ENCODE results near the gene KPNA5.
"Not testable (repeated sequence)": the region's sequence is repeated elsewhere in the genome, so short reads cannot be mapped to it uniquely, and the experiment has no call there.

Gene KPNA5

GRCh38 chr6:116705917-116706316 lies 24.9 kb downstream of the KPNA5 start:
- no peak for DNase-seq

DNA sequence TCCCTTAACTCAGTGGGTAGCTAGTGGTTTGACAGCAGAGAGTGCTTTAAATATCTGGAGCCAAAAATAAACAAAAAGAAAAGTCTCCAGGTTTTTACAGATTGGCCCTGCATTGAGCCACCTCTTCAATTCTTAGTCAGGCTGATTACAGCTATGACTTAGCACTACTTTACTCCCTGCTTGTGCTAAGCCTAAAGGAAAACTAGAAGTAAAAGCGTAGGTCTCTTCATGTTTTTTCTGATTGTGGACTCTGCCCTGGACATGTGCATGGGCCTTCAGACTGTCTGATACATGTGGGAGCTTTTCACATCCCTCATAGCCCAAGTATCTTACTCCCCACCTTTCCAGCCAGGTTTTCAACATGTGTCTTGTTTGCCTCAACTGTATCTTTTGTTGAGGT lies 33.3 kb downstream of the KPNA5 start:
- DNase-seq: no peak

DNA sequence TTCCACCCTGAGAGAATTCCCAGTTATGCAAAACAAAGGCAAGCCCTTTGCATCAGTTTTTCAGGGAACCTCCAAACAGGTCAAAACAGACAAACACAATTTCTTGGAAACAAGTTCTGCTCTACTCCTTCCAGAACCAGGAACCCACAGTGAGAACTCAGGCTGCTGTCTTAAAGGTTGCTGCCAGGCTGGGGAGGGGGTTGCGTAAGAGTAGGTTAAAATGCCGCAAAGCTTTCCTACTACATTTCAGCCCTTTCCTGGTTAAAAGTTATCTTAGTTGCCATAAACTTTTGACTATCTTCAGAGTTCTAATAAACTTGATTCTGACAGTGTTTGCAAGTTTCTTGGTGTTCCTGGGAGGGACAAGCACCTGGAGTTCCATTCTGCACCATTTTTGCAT lies 33.8 kb downstream of the KPNA5 start:
- no peak for DNase-seq

DNA sequence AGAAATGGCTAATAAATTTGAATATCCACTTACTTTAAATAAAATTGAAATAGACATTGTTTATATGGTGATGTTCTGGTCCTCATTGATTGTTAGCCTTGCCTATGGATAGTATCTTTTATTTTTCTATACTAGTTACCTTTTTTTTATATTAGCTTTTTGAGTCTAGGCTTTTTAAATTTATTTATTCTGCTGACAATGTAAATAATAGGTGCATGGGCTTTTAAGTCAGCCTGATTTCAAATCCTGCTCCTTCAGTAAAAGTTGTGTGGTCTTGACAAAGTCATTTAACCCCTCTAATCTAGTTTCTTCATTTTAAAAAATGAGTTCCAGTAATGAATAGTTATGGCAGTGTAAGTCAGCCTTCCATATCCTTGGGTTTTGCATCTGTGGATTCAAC lies 45.9 kb downstream of the KPNA5 start:
- DNase-seq: no peak

DNA sequence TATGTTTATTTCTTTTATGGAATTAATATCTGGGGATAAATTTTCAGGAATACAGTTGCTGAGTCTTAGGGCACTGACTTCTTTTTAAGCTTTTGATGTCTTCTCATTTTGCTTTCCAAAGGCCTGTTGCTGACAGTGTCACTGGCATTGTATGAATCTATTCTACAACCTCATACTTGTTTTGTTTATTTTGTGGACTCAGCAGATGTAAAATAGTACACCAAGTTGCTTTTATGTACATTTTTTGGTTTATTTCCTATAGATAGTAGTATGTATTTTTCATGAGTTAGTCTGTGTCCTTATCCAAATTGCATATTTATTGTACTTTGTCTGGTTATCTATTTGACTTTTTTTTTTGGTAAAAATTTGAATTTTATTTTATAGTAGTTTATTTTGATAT lies 49.5 kb downstream of the KPNA5 start:
- no peak for DNase-seq

DNA sequence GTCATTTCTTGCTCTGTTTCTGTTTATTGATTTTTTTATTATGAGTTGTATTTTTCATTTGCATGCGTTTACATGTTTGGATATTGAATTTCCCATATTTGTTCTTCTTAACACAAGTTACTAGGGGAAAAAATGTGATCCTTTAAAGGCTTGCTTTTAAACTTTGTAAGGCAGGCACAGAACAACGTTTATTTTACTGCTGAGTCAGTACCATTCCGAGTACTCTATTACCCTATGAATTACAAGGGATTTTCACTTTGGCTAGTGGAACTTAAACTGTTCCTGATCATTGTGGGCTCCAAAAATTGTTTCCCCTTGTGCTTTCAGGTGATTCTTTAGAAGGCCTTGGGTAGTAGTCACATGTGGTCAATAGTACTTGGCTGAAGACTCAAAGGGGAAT lies 56.0 kb downstream of the KPNA5 start:
- no peak for DNase-seq

GRCh38 chr6:116740486-116740885 lies 59.5 kb downstream of the KPNA5 start:
- DNase-seq: not testable (repeated sequence)

DNA sequence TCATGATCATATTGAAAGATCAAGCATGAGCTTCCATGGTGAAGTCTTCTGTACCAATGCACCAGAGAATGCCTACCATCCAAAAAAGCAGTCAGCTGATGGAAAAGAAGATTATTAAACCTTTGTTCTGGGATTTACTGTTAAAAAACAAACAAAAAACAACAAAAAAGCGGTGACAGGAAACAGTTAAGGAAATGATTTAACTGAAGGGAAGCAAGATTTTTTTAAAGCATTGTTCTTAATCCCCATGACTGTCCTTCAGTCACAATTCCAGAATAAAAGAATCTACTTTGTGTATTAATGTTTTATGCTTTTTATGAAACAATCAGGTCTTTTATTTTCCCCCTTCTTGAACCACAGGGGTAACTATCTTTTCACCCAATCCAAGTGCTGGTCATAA lies 60.6 kb downstream of the KPNA5 start:
- DNase-seq: no peak

GRCh38 chr6:116745176-116745575 lies 64.2 kb downstream of the KPNA5 start:
- no peak for DNase-seq

DNA sequence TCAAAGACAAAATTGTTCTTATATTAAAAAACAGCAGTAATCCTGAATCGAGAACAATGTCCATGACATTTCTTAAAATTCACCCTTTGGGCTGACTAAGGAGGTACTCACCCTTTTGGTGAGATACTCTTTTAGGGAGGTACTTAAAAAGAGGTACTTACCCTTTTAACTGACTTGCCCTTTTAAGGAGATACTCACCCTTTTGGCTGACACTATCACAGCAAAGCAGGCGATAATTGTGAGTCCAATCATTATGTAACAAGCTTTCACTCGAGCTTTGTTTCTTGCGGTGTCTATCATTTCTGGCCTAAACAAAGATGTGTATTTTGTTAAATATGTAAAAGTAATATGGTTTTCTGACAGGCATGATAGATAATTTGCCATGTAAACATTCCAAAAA lies 80.8 kb downstream of the KPNA5 start:
- DNase-seq: no peak

DNA sequence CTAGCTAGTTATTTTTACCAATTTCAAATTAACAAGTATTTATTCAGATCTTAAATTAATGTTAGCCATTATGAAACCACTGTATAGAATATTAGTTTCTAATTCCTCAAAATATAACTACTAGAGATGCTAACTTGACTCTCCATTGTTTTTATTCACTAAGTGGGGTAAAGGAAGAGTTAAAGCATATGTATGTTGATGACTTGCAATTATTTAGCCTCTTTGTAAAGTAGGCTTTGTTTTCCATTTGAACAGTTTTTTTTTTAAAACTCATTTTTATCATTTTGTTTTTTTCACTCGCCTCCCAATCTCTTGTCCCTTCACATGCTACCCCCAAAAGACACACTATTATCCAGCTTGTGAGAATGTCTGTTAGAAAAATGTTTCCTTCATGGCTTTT lies 81.2 kb downstream of the KPNA5 start:
- no peak for DNase-seq

DNA sequence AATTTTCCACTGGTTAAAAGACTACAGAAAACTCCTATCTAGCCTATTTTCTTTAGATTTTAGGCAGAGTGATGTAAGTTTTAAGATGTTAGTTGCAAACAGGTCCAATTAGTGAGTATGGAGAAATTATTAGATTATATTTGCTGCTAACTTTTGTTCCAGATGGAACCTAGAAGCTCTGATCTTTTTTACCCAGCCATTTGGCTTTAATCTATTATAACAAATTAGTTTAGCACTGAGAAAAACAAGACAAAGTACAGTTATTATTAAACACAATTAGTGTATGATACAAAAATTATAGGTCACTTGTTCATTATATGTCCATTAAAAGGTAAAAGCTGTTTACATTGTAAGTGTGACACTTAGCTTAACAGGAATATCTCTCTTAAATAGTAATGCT lies 82.0 kb downstream of the KPNA5 start:
- no peak for DNase-seq

- no peak for DNase-seq
These were observed 83.1 kb downstream of the KPNA5 start for GRCh38 chr6:116763906-116764628.

DNA sequence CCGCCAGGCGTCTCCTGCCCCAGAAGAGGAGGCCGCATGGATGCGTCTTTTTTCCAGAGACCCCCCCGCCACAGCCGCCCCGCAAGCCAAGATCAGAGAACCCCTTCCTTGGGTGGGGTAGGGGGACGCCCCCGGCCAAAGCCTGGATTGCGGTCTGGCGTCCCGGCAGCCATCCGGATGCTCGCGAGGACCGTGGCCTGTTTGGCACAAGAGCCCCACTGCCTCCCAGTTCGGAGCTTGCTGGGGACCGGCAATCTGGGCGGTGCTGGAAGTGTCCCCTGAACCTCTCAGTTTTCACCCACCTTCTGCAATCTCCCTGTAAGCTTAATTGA lies 83.6 kb downstream of the KPNA5 start:
- no peak for DNase-seq

GRCh38 chr6:116764961-116765841 lies 84.2 kb downstream of the KPNA5 start, which contains the start of gene FAM162B:
TSS of gene FAM162B (minus strand) at chr6:116765719. CDS start at chr6:116765576, 143 bp downstream.
- no peak for DNase-seq

DNA sequence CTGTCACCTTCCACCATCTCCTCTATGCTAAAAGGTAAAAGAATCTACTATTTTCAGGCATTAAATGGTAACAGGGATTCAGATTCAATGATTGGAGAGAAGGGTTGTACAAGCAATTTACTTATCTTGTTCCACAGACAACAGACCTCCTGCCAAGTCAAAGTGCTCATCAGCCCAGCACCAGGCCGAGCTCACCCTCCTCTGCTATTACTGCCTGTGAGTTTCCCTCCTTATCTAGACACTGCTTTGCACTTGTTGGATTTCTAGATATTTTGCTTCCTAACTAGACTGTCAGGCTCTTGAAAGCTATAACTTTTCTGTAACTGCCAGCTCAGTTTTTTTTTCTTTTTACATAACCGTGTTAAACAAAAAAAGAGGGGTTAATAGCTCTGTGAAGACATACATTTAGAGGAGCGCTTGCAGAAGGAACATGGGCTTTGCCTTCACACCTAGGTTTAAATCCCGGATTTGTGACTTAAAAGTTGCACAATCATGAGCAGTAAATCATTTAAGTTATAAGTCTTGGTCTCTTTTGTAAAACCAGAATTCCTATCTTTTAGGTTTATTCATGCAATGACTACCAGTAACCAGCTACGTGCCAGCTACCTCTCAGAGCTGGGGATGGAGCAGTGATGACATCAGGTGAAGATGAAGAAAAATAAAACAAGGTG lies 85.6 kb downstream of the KPNA5 start:
- no peak for DNase-seq

DNA sequence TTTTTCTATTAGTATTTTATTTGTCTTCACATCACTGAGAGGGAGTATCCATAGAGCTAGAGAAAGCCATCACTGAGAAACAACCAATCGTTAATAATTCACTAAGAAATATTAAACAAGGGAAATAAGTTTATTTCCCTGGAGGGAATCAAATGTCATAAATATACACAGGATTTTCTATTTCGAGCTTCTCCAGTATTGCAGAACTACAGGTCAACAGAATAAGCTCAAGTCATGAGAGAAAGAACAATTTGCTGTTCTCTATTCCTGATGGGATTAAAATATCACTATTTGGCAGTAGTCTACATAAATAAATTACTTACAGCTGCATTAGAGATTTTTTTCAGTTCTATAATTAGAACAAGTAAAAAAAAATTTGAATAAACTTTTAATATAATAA lies 86.7 kb downstream of the KPNA5 start:
- no peak for DNase-seq

DNA sequence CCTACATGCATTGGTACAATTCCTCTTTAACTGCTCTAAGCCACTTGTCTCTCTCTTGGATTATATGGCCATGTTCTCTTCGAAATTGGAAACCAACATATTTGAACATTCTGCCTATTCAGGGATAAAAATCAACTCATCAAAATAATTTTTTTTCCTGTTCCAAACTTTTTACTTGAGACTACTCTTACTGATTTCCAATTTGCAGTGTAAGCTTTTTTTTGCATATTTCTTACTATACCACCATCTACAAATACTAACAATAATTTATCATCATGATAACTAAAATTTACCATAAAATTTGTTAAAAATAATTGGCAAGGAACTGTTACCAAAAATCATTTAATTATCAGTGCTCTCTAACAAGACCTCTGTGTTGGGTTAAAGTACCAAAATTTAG lies 91.4 kb downstream of the KPNA5 start:
- DNase-seq: no peak

DNA sequence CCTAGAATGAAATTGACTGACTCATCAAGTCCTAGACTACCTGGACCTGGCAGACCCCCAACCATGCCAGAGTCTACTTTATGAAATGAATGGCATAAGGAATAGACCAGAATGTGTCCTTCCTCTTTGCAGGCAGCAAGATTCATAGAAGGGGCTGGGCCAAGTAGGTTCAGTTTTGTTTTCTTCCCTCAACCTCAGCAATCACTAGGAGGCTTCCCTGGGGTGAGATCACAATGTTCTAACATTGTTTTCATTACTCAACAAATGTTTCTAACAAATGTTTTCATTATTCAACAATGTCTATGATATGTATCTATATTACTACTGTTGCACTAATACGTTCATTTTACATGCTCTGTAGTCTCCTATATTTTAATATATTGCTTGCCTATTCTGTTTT lies 92.9 kb downstream of the KPNA5 start:
- no peak for DNase-seq

GRCh38 chr6:116779573-116780164 lies 98.7 kb downstream of the KPNA5 start:
- no peak for DNase-seq

- DNase-seq: no peak
These were observed 102.8 kb downstream of the KPNA5 start for GRCh38 chr6:116783852-116784251.
